IPS-11a (cell line): ENCODE data around the gene FHOD3.
"Not testable (repeated sequence)": the region's sequence is repeated elsewhere in the genome, so short reads cannot be mapped to it uniquely, and the experiment has no call there.

Experiments
- H3K4me3 ChIP-seq: one replicate; pipeline ENCODE4 v1.5.1; 2013; ENCODE audit warnings: low read depth, low read length, control low read depth

Gene FHOD3

DNA sequence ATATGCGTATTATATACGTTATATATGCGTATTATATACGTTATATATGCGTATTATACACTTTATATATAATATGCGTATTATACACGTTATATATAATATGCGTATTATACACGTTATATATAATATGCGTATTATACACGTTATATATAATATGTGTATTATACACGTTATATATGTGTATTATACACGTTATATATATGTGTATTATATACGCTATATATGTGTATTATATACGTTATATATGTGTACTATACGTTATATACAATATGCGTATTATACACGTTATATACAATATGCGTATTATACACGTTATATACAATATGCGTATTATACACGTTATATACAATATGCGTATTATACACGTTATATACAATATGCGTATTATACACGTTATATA lies 465.5 kb downstream of the FHOD3 start:
- not testable (repeated sequence) for H3K4me3 ChIP-seq

DNA sequence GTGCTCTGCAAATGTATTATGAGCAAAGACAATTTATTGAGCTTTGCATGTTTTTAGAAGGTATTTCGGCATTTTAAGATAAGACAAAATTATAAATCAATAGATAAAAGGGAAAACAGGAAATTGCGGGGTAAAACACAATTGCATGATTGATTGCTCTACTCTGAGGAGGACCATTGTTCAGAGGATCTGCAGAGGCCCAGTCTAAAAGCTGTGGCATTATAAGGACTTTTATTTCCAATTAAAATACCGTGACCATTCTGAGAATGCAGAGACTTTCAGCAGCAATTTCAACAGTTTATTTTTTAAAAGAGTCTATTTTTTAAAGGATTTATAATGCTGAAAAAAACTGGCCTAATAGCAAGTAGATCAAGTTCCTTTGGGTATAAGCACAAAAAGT lies 469.3 kb downstream of the FHOD3 start:
- no peak overlapping the region for H3K4me3 ChIP-seq

DNA sequence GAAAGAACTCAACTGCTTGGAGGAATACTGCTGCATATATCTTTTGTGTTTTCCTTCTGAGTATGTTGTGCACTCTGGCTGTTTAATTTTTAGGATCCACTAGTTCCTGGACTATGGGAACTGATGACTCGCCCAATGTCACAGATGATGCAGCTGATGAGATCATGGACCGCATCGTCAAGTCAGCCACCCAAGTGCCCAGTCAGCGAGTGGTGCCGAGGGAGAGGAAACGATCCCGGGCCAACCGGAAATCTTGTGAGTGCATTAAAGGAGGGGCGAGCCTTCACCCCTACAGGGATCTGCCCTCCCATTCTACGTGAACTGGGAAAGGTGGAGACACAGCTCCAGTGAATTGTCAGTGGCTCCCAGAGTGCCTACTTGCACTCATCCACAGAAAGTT lies 471.7 kb downstream of the FHOD3 start:
- H3K4me3 ChIP-seq: no peak overlapping the region

DNA sequence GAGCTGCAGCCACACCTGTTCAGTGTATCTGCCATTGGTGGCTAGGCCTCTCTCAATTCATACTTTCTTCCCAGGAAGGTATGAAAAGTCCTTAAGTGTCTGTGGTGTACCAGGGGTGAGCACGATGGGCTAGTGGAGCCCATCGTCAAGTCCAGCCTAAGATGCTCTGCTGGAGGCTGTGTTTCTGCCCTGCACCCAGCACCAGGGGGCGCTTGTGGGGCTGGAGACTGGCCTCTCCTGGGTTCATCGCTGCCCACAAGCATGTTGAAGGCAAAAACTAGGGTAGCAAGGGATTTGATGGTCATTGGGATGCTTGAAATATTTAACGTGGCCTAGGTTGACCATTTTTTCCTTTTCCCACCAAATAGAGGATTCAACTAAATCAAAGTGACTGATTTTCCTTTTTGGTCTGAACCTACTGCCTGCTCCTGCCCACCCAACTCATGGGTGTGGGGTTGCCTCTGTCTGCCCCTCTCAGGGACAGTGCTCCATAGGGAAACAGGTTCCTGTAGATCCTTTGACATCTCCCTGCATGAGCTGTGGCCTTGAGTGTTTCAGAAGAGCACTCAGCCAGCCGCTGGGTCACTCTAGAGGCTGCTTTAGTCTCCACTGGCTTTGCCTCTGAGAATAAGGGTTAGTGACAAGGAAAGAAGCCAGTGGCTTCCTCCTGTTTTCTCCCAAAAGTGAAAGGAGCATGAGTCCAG lies 472.2 kb downstream of the FHOD3 start:
- no peak overlapping the region for H3K4me3 ChIP-seq

DNA sequence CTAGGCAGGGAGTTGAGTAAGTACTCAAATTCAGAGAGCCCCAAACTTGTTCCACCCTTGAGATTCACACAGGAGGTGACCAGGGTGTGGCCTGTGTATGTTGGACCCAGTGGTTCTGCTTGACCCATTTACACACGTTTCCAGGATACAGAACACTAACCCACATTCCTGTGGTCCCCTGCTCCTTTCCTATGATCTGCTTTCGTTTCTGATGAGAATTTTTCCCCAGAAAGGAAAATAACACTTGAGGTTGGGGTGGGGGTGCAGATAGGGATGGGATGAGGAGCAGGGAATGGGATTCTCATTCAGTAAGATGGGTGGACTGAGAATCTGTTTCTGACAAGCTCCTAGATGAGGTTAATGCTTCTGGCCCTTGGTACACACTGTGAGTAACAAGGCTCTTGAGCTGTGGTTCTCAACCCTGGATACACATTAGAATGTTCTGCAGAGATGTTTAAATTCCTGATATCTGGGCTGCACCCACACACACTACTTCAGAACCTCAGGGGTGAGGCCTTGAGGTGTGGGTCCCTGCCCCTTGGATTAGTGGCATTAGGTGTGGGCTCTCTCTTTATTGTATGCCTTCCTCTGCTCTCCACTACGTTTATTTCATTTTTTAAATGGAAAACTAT lies 472.9 kb downstream of the FHOD3 start:
- H3K4me3 ChIP-seq: no peak overlapping the region

DNA sequence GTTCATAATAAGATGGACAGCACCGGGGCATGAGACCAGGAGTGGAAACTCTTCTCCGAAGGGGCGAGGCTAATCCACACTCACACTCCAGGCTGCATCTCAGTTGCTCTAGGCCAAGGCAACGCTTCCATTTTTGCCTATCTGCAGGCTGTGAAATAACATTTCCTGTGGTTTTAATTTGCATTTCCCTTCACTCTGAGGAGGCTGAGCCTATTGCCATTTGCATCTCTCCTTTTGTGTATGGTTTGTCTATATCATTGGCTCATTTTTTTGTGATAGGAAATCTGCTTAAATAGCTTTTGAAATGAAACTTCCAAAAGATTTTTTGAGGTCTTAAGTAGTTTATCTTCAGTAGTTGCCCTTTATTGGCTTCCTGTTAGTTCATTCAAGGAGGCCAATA lies 473.7 kb downstream of the FHOD3 start:
- no peak overlapping the region for H3K4me3 ChIP-seq

DNA sequence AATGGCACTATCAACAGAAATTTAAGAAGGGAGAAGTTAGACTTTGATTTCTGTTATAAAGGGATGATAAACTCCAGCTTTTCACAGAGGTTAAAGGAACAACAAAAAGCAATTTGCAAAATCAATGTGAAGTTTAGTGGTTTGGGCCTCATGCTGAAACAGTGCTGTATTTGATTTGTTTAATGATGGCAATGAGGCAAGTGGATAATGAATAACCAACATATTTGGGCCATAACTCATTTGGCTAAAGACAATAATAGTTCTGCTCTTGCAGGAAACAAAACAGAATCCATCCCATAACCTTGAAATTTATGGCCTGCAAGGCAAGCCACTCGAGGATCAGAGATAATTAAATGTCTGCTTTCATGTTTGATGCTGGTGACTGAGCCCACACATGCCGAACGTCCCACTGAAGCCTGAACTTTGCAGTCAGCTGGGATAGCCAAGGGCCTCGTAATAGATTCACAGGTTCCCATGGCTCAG lies 474.8 kb downstream of the FHOD3 start:
- no peak overlapping the region for H3K4me3 ChIP-seq

DNA sequence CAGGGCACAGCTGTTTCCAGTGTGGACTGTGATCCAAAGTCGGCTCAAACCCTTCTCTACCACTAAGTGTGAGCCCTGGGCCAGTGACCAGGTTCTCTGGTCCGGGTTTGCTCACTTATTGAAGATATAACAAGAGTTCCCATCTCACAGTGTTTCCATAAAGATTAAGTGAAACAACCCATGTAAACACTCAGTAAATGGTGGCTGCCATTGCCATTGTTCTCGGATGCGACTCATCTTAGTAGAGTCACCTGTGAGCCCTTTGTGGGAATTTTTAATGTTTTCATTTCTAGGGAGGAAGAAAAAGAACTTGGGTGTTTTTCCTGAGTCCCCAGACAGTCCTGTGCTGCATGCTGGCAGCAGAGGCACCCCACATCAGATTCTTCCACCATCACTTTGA lies 477.9 kb downstream of the FHOD3 start:
- no peak overlapping the region for H3K4me3 ChIP-seq

DNA sequence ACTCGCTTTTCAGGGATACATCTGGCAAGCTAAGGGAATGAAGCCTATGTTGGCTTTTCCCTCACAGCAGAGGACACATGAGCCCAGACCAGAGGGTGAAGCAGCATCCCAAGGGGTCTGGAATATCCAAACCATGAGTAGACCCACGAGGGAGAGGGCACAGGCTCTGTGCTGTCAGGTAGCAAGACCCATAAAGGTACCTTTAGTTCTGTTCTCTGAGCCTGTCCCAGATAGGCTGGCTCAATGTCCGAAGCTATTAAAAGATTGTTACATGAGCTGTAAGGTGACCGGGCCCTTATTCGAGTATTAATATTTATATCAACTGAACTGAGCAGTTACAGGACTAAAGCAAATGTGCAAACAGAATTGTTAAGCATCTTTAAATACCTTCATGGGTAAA lies 479.1 kb downstream of the FHOD3 start:
- H3K4me3 ChIP-seq: no peak overlapping the region

DNA sequence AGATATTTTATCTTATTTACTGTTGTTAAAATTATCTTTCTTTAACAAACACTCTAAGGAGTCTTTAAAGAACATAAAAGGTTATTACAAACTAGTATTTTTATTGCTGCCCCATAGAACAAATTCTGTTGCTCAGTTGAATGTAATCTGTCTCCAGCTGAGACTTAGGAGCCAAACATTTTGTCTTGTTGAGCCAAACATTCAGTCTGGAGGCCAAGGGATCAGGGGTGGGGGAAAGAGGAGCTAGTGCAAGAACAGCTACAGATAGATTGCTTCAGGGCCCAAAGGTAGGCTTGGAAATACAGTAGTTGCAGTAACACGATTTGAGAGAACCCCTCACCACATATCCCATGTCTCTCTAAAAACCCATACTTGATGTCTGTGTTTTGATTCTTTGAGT lies 480.1 kb downstream of the FHOD3 start:
- H3K4me3 ChIP-seq: no peak overlapping the region

DNA sequence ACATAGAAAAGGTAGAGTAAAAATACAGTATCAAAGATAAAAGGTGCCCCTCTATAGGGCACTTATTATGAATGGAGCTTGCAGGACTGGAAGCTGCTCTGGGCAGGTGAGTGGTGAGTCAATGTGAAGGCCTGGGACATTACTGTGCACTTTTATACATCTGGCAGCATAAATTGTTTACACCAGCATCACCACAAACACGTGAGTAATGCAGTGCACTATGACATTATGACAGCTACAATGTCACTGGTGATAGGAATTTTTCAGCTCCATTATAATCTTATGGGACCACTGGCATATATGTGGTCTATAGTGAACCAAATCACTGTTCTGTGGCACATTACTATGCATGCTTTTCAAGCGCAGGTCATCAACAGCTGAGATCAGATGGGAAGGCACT lies 483.2 kb downstream of the FHOD3 start:
- no peak overlapping the region for H3K4me3 ChIP-seq

DNA sequence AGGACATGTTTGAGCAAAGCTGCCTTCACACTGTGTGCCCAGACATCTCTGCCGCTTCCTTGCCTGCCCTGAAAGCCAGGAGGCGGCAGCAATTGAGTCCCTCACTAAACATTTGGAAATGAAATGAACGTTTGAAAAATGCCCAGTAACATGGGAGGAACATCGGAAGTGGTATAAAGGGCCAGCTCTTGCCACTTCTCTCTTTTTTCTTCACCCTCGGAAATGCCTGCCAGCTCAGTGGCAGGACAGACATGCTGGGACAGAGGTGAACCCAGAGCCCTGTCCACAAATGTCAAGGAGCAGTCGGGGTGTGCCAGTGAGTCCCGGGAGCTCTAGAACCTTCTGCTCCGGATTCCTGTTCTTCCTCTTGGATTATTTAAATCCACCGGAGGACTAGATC lies 485.2 kb downstream of the FHOD3 start:
- H3K4me3 ChIP-seq: no peak overlapping the region

DNA sequence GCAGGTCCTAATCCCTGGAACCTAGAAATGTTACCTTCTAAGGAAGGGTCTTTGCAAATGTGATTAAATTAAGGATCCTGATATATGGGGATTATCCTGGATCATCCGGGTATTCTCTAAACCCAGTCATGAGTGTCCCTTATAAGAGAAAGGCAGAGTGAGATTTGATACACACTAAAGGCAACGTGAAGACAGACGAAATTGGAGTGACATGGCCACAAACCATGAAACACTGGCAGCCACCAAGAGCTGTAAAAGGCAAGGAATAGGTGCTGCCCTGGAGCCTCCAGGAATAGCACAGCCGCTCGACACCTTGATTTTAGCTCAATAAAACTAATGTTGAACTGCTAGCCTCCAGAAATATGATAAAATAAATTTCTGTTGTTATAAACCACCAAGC lies 486.3 kb downstream of the FHOD3 start:
- no peak overlapping the region for H3K4me3 ChIP-seq

DNA sequence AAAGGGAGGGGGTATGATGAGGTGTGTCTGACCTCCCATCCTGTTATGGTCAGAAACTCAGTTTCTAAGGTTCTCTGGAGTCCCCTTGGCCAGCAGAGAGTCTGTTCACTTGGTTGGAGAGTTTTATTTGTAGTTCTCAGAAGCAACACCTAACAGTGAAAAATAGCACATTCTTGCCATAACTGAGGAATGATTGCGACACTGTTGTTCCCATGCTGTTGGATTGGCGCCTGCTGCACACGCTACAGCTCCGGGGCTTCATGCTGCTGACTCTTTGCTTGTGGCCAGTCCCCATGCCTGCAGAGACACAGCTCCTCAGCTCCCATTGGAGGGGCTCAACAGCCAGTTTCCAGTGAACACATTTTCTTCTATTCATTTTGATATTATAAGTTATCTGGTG lies 489.2 kb downstream of the FHOD3 start:
- no peak overlapping the region for H3K4me3 ChIP-seq

DNA sequence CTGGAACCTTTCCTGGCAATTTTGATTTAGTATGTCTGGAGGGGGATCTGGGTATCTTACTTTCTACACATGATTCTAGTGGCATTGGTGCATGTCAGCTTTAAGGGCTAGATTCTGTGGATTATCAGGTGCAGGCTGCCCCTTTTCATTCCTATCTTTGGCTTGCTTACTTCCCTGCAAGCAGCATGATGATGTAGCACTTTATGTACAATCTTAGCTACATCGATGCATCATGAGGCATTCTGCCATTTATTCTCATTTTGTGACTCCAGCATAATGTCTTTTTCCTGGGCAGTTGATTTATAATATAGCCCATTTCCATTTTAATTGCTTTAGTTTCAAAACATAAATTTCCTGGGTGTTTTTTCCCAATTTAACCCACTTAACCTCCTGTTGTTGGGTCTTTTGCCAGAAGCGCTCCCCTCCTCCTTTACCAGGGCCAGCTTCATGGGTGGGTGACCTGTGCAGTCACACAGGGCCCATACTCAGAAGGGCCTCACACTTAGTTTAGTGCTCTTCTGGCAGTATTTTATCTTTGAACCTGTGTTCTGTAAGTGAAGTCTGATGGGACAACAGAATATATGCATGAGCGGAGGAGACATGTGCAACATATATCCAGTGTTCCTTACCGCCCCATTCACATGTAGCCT lies 495.2 kb downstream of the FHOD3 start:
- H3K4me3 ChIP-seq: no peak overlapping the region

DNA sequence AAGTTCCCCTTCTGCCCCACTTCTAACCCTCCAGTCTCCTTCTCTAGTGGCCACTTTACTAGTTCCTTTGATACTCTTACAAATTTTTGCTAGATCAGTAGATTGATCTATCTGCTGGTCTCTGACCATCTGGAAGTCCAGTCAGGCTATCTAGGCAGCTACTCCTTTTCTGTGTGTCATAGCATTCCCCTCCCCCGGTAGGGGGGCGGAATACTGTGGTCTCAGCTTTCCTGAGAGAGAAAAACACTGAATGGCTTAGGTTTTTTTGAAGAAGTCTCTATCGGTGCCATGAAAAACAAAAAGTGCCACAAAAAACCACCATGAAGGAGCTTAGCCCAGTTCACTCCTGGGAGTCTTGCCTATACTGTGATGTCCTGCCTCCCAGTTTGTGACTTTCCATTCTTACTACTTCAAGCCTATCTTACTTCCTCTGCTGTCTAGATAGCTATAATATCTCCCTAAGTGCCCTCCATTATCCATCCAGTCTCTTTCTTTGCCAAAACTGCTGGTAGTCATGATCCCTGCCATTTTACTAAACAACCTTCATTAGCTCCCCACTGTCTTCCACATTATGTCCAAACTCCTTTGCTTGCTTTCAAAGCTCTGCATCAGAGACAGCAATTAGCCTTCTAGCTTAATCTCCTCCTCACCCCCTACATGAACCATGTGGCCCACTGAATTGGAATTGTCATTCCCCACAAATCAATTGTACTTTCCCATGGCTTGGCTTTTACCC lies 501.4 kb downstream of the FHOD3 start:
- H3K4me3 ChIP-seq: no peak overlapping the region

DNA sequence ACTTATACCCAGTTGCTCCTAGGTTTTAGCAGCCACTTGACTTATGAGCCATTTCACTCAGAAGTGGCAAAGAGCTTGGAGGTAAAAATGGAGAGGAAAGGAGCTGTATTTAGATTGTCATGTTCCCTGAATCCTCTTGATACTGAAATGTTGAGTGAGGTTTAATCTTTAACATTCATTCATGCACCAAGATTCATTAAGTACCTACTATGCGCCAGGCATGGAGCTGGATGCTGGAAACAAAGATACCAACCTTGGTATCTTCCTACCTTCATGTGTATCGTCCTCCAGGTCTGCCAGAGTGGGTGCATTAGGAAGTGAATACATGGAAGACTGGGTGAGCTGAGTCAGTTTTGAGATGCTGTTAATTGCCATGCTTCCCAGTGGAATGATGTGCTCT lies 507.6 kb downstream of the FHOD3 start:
- no peak overlapping the region for H3K4me3 ChIP-seq

DNA sequence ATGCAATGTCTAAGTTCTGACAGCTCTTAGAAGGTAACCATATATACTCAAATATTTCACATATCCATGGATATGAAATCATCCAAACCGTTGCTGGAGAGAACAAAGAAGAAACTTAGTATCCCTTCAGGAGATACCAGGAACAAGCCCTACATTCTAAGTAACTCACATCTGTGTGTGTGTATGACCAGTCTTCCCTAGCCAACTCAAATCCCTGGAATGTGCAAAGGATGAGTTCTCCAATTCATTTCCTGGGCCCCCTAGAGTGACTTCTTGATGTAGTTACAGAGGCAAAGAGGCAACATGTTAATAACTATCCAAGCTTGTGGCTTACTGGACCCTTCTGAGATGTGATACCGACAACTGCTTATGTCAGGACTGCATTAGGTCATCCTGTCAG lies 511.2 kb downstream of the FHOD3 start:
- H3K4me3 ChIP-seq: no peak overlapping the region

DNA sequence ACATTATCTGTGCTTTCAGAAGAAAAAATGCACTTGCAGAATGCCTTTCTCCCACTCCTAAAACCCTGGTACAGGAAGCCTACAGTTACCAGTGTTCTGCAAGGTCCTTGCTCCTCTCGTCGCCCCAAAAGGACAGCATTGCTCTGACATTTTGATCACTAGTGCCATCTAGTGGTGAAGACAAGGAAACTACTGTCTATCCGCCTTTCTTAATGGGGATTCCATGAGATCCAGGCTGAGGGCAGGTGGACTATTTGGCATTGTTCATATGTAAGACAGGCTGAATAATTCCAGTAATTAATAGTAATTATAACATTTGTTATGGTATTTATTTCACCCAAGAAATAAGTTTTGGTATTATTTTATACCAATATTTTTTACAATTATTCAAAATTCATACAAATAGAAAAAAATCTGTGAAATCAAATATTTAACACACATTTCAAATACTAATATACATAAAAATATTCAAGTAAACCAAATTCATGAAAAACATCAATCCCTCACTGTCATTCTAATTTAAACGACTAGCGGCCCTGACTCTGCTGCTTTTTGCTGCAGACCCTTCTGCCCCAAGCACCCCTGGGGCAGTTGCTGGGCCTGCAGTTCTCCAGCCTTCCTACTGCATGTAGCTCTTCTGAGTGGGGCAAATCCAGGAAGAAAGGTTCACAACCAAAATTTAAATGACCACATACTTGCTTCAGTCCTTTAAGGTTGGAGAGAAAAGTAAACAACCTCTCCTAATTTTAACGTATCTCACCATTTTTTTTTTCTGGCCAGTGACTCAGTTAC lies 512.3 kb downstream of the FHOD3 start:
- H3K4me3 ChIP-seq: no peak overlapping the region

DNA sequence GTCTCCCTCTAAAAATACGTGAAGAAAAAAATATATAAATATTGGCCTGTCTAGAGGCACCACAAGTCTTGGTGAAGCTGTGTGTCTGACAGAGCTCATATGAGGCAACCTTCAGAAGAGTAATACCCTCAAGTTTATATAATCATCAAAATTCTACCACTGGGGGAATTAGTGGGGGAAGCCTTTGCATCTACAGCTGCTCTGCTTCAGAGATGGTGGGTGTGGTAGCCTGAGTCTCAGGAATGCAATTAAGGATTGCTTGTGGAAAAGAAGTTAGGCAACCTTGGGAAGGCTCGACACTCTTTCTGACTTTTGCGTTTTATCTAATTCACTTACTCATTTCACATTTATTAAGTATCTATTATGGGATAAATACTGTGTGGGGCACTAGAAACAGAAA lies 513.9 kb downstream of the FHOD3 start:
- no peak overlapping the region for H3K4me3 ChIP-seq

DNA sequence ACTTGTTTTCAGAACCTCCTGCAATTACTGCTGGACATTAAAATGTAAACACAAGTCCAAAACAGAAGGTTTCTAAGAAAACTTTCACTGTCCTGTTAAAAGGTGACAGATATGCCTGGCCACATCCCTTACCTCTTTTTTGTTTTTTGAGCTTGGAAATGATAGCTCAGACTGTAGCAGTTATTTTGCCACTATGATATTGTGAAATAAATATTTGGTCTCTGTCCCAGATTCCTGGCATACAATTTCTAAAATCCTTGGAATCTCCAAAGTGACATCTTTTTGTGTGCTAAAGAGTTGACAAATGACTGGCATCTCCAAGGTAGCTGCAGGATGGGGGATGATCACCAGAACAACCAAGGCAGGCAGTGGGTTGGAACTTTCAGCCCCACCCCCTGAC lies 514.4 kb downstream of the FHOD3 start:
- no peak overlapping the region for H3K4me3 ChIP-seq
